GM21423 (cell line): ENCODE measurements around the gene CSNK1G2.

ENCODE experiments used
- ATAC-seq: cut with Tn5 transposase; IDR thresholded peaks from one replicate; pipeline ENCODE4 v1.9.1; 2021; ENCODE audit warnings: mild to moderate bottlenecking, moderate library complexity; ENCODE audit not compliant: unreplicated experiment

Gene CSNK1G2

GRCh38 chr19:2014731-2015607 is 74.0 kb downstream of the CSNK1G2 start:
- ATAC-seq, result no peak

GRCh38 chr19:2015608-2015950 is 74.6 kb downstream of the CSNK1G2 start, which contains the start of gene BTBD2:
BTBD2 (minus strand) TSS chr19:2015714; CDS start chr19:2015703, 11 bp downstream.
- ATAC-seq, result no peak

- ATAC-seq, result no peak
These were observed 75.3 kb downstream of the CSNK1G2 start for GRCh38 chr19:2016041-2016807.

GRCh38 chr19:2018752-2019151 is 77.8 kb downstream of the CSNK1G2 start:
- ATAC-seq, result no peak

GRCh38 chr19:2021453-2022140 is 80.6 kb downstream of the CSNK1G2 start:
- no peak for ATAC-seq

GRCh38 chr19:2022289-2022688 is 81.3 kb downstream of the CSNK1G2 start:
- ATAC-seq, result no peak

- ATAC-seq, result no peak
These were observed 85.8 kb downstream of the CSNK1G2 start for GRCh38 chr19:2026770-2027169.

GRCh38 chr19:2027361-2027760 is 86.4 kb downstream of the CSNK1G2 start:
- no peak for ATAC-seq
